Measurements from ENCODE around the gene CLHC1.

GRCh38 chr2:55229221-55229620 is 2.9 kb downstream of the CLHC1 start:
- no peak for TF ChIP-seq EZH2 (IDR thresholded peaks at IDR 0.05; ENCODE audit: insufficient read depth, poor library complexity, severe bottlenecking)
- TF ChIP-seq EZH2phosphoT487 (IDR thresholded peaks at IDR 0.05; ENCODE audit: insufficient read depth, low read depth) = no peak

Data from GM23248 (cell line).